NCI-H345 treated with DMSO at 0.1 percent for 48 hours (cell line): ENCODE results near the gene COL5A1.

ENCODE experiments used
- DNase-seq: peaks from one replicate; lab custom pipeline; 2025; ENCODE audit not compliant: unreplicated experiment; lab: John Stamatoyannopoulos, UW

COL5A1 gene

GRCh38 chr9:134830126-134830525 lies 188.5 kb downstream of the COL5A1 start:
- no peak for DNase-seq

DNA sequence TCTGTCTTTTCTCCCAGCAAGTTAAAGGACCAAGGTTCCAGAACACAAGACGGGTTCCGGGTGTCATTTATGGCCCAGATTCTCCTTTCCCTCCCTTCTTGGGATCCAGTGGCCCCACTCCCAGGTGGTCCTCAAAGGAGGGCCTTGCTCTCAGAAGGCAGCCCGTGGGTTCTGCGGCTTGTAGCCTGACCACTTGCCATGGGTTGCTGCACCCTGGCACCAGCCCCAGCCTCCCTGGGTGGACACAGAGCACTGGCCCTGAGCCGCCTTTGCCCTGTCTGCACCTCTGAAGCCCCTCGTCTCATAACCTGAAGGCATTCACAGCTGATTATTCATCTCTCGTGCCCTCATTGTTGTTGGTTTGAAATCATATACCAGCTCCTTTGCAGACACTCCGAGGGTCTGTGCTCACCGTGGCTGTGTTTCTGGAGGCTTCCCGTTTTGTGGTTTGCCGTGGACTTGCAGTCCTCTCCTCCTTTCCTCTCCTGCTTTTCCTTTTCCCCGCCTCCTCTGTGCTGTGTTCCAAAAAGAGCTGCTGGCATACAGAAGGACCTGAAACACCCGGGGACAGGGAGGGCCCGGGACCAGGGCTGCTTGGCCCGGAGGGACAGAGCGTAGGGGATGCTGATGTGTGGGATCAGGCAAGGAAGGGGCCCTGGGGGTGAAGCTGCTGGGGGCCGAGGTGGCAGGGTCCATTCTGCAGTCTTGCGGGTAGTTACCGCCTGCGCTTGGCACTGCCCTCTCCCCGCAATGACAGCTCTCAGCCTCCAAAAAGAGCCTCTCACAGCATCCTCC lies 189.5 kb downstream of the COL5A1 start:
- DNase-seq: no peak

DNA sequence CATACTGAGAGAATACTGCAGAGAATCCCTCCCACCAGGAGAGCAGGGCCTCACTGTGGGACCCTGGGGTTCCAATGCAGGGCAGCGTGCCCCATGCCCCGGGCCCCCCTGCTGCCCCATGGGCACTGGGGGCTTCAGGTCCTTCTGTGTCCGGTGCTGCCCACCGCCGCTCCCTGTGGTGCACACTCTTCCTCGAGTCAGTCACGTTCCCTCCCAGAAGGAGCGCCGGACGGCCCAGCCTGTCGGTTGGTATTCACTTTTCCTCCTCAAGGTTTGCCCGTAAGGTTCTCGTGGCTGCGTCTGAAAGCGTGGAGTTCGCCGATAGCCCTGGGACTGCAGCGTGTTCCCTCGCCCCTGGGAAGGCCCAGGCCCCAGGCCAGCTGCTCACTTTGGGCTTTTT lies 190.9 kb downstream of the COL5A1 start:
- DNase-seq: no peak

GRCh38 chr9:134833294-134833880 lies 191.8 kb downstream of the COL5A1 start:
- no peak for DNase-seq

- no peak for DNase-seq
Measured at GRCh38 chr9:134834217-134834956, 192.8 kb downstream of the COL5A1 start.

- DNase-seq: no peak
Measured at GRCh38 chr9:134834957-134835419, 193.4 kb downstream of the COL5A1 start.

DNA sequence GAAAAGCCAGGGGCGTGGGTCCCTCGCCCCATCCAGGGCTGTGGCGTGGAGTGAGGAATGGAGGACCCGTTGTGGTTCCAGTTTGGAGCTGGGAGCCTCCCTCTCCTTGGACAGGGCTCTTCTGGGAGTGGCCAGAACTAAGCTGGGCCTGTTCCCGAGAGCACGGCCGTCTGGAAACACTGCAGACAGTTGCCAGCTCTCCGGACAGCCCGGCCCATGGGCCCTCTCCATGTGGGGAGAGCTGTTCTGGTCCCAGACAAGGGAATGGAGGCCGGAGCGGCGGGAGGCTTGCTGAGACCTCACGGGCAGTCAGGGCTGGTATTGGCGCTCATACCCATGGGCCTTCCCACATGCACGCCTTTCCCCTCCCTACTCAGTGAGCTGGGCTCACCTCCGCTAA lies 193.8 kb downstream of the COL5A1 start:
- DNase-seq: no peak

DNA sequence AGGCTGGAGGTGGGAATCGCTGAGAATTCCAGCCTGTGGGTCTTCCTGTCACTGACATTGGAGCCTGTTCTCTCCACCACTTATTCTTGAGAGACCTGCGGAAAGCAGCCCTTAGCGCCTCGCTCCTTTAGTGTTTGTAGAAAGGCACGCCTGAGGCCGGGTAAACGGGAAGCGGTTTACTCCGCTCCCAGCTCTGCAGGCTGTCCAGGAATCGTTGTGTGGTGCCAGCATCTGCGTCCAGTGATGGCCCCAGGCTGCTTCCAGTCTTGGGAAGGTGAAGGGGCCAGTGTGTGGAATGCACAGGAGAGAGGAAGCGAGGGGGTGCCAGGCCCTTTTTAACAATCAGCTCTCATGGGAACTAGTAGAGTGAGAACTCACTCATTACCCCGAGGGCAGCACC lies 194.4 kb downstream of the COL5A1 start:
- no peak for DNase-seq

DNA sequence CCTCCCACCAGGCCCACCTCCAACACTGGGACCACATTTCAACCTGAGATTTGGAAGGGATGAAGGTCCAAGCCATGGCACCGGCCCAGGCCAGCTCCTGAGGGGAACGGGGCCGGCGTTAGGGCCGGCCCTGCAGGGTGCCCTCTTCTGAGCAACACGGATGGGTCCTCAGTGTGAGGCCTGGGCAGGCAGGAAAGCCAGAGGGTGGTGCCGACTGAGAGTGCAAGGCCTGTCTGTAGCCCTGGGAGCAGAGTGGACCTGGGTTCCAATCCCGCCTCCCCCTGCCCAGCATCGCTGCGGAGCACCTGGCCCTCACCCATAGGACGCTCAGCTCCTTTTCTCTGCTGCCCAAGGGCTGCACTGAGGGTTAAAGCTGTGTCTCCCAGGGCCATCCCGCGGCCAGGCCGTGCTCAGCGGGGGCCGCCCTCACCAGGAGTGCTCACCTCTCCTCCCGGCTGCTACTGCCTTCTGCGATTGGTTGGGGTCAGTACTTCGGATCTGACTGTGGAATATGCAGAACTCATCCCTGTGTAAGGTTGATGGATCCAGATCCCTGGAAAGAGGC lies 194.9 kb downstream of the COL5A1 start:
- DNase-seq: no peak

- DNase-seq: no peak
Measured at GRCh38 chr9:134837529-134837928, 195.9 kb downstream of the COL5A1 start.

DNA sequence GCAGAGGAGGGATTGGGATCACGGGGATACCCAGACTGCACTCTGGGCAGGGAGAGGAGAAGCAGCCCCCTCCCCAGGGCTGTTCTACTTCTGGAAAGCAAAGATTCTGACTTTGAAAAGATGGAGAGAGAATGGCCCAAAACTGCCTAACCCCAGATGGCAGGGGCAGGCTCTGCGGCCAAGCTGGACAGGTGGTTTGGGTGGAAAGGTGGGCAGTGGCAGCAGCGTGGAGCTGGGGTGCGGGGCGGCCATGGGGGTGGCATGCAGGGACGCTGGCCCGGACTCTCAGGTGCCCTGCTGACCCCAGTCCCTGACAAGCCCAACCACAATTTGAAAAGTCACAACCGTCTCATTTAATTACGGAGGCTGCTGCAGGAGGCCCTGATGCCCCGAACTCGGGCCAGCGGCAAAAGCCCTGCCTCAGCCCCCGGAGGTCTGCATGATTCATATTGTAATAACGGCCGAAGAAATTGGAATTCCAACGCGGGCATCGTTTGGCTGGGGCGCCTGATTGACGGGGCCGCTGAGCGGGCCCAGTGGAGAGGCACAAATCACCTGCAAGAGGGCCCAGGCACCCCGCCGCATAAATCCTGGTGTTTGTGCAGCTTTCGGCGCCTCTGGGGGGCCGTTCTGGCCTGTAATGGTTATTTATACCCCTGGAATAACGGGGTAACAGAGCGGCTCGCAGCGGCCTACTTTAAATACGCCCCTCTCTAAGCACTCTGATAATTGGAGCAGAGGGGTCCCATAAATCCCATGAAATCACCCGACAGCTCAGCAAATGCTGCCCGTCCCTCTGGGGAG lies 197.2 kb downstream of the COL5A1 start:
- no peak for DNase-seq

DNA sequence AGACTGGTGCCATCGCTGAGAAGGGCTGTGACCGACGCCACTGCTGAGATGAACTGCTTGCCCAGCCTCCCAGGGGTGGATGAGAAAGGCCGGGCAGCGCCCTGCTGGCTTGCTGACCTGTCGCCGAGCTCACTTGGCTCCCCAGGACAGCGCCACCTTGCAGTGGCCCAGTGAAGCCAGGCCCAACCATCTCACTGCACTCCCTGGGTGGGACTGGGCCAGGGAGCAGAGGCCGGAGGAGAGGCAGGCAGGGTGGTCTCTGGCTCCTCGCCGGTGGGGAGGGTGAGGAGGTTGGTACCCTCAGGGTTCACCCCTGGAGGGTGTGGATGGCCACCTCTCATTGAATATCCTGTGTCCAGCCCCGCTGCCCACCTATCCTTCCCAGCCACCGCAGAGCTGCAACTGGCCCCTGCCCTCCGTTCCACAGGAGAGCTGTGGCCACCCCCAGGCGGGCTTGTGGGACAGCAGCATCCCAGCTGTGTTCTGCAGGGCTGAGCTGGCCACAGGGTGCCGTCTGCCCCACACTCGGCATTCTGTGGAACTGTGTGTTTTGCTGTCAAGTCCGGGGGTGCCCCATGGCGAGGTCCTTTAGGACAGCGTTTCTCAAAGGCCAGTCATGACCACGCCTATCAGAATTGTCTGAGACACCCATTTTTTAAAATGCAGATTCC lies 198.0 kb downstream of the COL5A1 start:
- no peak for DNase-seq

- no peak for DNase-seq
Measured at GRCh38 chr9:134840511-134840910, 198.9 kb downstream of the COL5A1 start.

- DNase-seq: no peak
Measured at GRCh38 chr9:134841180-134841904, 199.7 kb downstream of the COL5A1 start.

- no peak for DNase-seq
Measured at GRCh38 chr9:134842321-134842720, 200.7 kb downstream of the COL5A1 start.

GRCh38 chr9:134843740-134844139 lies 202.1 kb downstream of the COL5A1 start:
- DNase-seq: no peak

DNA sequence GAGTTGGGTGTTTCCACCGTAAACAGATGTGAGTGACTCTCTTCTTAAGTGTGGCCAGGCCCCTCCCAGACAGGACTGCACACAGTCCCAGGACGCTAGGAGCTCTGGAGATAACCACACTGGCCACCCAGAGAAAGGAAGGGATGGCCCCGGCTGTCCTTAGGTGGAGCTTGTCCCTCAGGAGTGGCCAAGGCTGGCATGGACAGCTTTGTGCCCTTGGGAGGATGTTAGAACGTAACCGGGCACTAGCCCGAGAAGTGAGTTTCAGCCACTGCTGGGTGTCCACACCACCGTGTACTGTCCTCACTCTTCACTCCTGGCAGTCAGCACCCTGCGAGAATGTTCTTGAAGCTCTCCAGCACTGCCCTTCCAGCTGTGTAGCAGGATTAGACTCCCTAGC lies 203.2 kb downstream of the COL5A1 start:
- DNase-seq: no peak

DNA sequence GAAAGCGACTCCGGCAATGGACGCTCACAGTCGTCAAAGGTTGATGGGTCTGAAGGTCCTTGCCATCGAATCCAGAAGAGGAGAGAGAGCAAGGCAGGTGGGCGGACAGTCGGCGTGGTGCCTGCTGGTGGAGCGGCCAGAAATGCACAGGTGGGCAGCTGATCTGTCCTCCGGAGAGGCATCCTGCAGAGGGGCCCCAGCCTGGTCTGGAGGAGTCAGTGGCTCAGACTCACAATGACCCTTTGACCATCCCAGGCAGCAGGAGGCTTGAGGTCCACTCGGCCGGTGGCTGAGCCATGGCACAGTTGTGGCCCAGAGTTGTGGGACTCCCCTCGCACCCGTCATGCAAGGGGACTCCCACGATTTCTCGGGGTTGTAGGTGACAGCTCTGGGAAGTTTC lies 204.6 kb downstream of the COL5A1 start:
- DNase-seq: no peak

DNA sequence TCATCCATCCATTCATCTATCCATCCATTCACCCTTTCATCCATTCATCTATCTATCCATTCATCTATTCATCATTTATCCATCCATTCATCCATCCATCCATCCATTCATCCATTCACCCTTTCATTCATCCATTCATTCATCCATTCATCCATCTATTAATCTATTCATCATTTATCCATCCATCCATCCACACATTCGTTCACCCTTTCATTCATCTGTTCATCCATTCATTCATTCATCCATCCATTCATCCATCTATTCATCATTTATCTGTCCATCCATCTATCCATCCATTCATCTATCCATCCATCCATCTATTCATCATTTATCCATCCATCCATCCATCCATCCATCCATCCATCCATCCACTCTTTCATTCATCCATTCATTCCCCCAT lies 205.1 kb downstream of the COL5A1 start:
- DNase-seq: no peak

GRCh38 chr9:134847138-134847537 lies 205.5 kb downstream of the COL5A1 start:
- no peak for DNase-seq
